ENCODE data around the gene TMEM132C.

TMEM132C gene

DNA sequence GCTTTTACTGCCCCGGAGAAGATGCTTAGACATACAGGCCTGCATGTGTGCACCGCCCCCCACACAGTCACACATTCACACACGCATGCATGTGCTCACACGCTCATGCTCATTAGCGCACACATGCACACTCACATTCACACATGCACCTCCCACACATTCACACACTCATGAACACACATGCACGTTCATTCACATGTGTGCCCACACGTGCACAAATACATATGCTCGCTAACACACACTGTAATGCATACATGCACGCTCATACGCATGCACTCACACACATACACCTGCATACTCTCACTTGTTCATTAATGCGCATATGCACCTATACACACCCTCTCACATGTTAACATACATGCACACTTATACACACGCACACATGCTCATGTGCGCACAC lies 21.9 kb downstream of the TMEM132C start:
- no peak for DNase-seq (ENCODE audit: low spot score)

DNA sequence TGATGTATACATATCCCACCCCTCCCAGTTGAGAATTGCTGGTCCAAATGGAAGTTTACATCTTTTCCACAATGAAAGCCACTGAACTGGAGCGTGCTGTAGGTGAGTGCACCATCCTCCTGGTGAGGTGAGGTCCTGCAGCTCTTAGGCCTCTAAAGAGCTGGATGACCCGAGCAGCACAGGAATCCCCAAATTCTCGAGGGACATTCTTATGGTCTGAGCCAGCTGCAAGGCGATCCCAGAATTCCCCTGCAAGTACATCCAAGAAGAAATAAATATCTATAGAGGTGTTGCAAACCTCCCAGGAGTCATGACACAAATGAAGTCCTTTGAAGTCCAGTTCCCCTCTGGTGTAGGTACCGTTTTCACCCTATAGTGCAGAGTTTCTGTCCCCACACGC lies 24.0 kb downstream of the TMEM132C start:
- DNase-seq (ENCODE audit: low spot score): no peak

DNA sequence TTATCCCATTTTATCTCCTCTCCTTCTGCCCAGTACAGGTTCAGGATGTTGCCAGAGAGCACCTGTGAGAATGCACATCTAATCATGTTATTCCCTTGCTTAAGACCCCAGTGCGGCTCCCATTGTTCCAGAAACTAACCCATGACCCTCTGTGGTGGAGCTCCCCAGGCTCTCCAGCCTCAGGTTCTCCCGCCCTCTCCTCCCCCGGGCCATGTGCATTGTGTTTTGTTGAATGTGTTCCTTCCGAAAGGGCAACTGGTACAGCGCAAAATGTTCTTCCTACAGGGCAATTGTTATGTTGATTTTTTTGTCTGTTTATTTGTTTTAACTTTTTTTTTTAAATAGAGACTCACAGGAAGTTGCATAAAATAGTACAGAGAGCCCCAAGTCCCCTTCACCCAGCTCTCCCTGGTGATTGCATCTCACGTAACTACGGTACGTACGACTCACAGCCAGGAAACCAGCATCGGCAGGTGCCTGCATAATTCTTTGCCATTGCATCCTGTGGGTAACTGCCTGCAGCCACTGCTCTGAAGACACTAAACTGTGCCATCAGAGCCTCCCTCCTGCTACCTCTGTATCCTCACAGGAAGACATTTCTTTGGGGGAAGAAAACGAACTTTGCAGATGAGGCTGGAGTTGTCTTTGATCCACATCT lies 31.2 kb downstream of the TMEM132C start:
- DNase-seq (ENCODE audit: low spot score): no peak

DNA sequence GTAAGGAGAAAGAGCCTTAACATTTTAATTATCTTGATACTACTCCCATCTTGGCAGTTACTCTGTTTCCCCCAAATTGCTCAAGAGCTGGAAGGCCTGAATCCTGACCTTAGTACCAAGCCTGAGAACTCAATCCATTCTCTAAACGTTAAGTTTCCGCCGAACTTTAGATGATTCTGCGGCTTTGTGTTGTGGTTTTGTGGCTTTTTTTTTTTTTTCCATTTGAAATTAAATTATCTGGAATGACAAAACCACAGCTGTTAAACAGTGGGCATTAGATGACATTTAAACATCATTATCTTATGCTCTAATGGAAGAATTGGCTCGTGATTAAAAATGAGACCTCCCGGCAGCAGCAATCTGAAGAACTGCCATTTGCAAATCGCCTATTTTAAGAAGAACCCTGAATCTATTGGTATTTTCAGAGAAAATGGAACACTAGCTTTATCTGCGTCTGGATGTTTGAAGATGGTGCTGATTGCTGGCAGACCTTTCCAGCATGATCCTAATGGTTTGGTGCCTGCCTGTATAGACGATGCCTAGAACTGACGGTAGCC lies 38.4 kb downstream of the TMEM132C start:
- DNase-seq (ENCODE audit: low spot score): no peak

DNA sequence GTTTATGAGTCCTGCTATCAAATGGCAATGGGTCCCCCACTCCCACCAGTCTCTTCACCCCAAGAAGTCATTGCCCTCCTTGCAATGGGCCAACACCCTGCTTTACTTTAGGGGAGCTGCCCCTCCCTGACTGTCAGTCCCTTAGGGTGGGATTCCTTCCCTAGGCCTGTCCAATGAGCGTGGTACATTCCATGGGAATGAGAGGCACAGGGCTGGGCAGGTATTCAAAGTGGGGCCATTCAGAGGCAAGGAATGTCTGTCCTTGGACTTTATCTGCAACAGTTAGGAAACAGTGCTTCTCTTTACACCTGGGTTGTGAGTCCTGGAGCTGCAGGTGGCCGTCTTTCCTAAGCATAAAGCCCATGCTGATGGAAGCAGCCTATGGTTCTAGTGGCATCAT lies 40.8 kb downstream of the TMEM132C start:
- no peak for DNase-seq (ENCODE audit: low spot score)

DNA sequence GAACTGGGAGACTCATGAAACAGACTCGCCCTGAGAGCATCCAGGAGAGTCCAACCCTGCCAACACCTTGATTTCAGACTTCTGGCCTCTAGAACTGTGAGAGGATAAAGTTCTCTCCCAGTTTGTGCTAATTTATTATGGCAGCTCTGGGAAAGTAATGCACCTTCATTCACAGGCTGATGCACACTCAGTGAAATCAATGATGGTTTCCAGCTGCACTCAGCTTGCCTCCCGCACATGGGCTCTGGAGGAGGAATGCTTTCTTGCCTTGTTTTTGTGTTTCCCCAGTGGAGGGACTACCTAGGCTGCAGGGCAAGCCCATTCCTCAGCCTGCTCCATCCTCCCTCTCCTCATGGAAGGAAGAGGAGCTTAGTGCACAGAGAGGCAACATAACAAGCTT lies 45.7 kb downstream of the TMEM132C start:
- no peak for DNase-seq (ENCODE audit: low spot score)

GRCh38 chr12:128313931-128314330 lies 47.0 kb downstream of the TMEM132C start:
- no peak for DNase-seq (ENCODE audit: low spot score)

GRCh38 chr12:128314611-128315010 lies 47.6 kb downstream of the TMEM132C start:
- no peak for DNase-seq (ENCODE audit: low spot score)

GRCh38 chr12:128316078-128316477 lies 49.1 kb downstream of the TMEM132C start:
- no peak for DNase-seq (ENCODE audit: low spot score)

GRCh38 chr12:128316973-128317526 lies 50.1 kb downstream of the TMEM132C start:
- no peak for DNase-seq (ENCODE audit: low spot score)

GRCh38 chr12:128318341-128318740 lies 51.4 kb downstream of the TMEM132C start:
- no peak for DNase-seq (ENCODE audit: low spot score)

DNA sequence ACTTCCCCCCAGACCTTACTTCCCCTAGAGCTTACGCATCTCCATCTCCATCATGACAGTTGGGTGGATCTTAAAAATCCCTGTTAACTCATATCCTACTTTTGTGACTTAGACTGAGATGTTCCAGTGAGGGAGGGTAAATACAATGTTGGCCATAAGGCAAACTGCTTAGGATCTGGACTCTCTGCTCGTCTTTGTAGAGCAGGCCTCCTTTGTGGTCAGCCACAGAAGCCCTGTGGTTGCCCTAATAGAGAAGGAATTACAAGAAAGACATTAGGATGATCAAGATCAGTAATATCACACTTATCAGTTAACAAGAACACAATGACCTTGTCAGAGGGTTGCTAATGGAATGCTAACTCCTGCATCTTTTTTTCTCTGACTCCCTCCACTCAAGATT lies 52.0 kb downstream of the TMEM132C start:
- no peak for DNase-seq (ENCODE audit: low spot score)

DNA sequence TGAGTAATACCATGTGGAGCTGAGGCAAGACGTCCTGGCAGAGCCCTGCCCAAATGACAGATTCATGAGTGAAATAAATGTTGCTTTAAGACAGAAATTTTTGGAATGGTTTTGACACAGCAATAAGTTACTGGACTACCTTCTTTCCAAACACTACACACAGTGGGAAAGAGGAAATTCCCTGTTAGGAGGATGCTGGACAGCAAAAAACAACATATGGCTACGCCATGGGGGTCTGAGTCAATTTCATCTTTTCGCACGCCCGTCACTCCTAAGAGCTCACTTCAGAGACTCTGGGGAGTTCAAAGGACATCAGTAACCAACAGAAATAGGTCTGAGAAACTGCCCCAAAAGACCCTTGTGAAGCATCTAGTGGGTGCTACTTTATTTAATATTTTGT lies 55.4 kb downstream of the TMEM132C start:
- DNase-seq (ENCODE audit: low spot score): no peak

- no peak for DNase-seq (ENCODE audit: low spot score)
These were observed 56.4 kb downstream of the TMEM132C start for GRCh38 chr12:128323145-128323920.

- no peak for DNase-seq (ENCODE audit: low spot score)
These were observed 58.7 kb downstream of the TMEM132C start for GRCh38 chr12:128325646-128326045.

DNA sequence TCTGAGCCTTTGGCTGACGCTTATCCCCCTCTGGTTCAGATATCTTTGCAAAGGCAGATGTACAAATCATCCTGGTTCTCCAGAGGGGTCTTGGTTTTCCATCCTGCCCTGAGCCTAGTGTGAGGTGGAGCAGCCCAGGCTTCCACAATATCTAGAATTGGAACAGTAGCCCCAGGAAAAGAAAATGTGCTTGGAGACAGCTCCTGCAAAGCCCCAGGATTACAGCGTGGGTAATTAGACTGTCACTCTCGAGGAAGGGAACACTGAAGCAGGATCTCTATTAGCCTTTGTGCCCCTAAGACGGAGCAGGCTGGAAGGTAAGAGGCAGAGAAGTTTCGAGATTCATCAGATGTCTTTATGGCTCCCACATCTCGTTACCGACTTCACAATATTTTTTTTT lies 59.4 kb downstream of the TMEM132C start:
- no peak for DNase-seq (ENCODE audit: low spot score)

GRCh38 chr12:128328961-128329360 lies 62.0 kb downstream of the TMEM132C start:
- DNase-seq (ENCODE audit: low spot score): no peak

DNA sequence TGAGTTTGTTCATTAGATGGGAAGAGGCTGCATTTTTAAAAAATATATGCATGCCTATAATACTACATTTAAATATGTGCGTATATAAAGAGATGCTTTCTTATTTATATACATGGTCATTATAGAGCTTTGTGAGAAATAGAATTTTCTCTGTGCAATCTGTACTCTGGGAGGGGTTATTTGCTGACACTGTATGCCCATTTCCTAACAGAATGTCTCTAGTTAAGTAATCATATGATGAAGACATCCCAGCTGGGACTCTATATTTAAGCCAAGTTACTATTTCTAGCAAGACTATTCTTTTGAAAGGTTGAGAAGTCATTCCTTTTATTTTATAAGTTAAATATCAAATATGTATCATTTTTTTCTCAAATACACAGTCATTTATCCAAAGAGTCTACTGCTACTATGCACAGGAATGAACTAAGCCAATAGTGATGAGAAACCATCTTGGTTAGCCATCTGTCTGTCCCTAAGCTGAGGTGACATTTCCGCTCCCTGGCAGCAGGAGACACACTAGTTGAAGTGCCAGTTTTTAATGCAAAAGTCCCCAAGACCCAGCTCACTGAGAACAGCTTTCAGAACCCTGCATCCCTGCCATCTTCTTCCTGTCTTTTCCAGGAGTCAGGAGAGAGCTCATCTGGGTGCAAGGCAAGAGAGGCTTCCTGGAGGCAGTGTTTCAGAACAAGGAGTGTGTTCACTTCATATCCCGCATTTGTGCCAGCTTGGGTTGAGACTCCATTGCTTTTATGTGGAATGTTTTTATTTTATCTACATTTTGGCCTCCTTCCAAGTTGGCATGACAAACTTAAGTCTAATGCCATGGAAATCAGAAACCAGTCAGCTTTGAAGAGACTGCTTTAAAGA lies 69.5 kb downstream of the TMEM132C start:
- DNase-seq (ENCODE audit: low spot score): no peak

DNA sequence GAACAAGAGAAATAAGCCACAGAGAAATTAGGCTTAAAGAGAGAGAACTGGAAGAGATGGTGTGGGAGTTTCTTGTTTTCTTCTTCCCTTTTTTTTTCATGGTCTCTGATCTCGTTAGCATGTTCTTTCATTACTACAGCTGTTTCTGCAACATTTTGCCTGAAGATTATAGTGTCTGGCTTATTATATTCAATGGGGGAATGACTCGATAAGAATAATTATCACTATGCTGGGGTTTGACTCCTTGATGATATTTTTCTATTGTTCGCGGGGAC lies 70.0 kb downstream of the TMEM132C start:
- no peak for DNase-seq (ENCODE audit: low spot score)

DNA sequence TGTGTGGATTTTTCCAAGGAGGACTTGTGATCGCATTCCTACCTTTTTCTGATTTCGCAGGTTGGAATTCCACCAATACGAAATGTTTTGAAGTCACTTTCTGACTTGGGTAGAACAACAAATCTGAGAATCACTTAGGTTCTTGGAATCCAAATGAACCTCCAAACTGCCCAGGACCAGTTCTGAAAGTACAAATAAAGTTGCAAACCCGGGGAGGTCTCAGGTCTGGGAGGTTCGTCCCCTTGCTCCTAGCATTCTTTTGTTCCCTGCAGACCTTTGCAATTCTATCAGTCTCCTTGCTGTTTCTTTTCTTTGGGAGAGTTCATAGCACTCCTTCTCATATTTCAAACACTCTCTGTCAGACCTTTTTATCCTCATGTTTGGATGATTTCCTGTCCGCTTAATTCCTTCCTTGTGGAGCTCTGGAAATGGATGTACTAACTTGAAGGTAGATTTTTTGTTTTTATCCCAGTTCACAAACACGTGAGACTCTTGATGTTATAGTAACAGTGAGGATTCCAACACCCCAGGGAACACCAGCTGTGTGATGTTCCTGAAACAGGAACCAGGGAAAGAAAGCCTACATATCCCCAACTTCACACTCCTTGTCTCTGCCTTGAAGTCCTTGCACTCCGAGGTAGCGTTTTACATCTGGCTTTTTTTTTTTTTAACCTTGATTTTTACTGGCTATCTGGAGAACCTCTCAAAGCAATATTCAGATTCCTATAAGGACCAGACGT lies 70.6 kb downstream of the TMEM132C start:
- DNase-seq (ENCODE audit: low spot score): no peak

DNA sequence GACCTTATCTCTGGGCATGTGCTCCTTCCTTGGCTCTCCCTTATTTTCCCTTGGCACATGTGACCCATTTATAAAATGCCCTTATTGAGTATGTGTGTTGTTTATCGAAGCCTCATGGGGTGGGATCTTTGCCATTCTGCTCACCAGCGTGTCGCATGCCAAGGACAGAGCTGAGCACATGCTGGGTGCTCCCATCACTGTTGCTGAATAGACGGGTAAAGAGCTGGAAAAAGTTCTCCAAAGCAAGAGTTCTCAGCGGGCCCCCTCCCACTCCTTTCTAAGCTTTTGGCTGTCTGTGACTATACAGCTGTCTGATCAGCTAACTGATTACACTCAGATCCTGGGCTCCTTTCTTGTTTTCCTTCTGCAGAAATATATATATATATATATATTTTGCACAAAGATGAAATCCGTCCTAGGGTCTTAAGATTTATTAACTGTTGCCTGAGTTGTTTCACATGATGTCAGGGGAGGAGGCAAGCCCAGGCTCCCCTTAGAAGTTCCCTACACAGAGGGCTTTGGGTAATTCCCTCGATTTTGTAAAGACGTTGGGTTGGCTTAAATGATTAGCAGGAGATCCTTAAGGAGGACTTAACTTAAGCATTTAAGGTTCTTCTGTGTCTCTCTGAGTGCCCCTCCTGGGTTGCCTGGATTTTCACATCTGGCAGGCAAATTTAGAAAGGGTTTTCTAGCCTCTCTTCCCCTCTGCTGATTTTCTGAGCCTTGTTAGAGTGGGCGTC lies 71.6 kb downstream of the TMEM132C start:
- no peak for DNase-seq (ENCODE audit: low spot score)

Data from activated CD4-positive, alpha-beta T cell treated with anti-CD3 and anti-CD28 coated beads, Interleukin-2, Interleukin-4, amounts not matched to agents 100 ng/mL and 50 ng/mL, durations not matched to agents 16 hours and 8 hours (primary cell).